Effector CD8-positive, alpha-beta T cell (primary cell): Measurements from ENCODE around the gene TEX14.
A peak's percentile ranks its signal among the peaks of the same experiment; 100 is the strongest.
"Not testable (repeated sequence)": the region's sequence is repeated elsewhere in the genome, so short reads cannot be mapped to it uniquely, and the experiment has no call there.

Source experiments
- DNase-seq: peaks from one replicate; lab custom pipeline; 2025; lab: John Stamatoyannopoulos, UW
- total RNA-seq, 4 experiments: gene quantifications; one replicate each; lab custom pipeline; 2026; lab: John Stamatoyannopoulos, UW

TEX14 gene
- total RNA-seq: 0.58 to 4.1 (median 2.2) reads per million in 4 experiments

- DNase-seq: no peak
These were observed at the start of gene TEX14 for GRCh38 chr17:58691701-58692238. TEX14 (minus strand) TSS chr17:58692045; CDS start chr17:58652001, 40,044 bp downstream.

- DNase-seq: no peak
These were observed 49.3 kb upstream of the TEX14 start for GRCh38 chr17:58741121-58741625.

GRCh38 chr17:58734811-58735210, 43.0 kb upstream of the TEX14 start:
- no peak for DNase-seq

GRCh38 chr17:58734040-58734439, 42.2 kb upstream of the TEX14 start:
- DNase-seq: no peak

- DNase-seq: no peak
These were observed 39.1 kb upstream of the TEX14 start for GRCh38 chr17:58730937-58731336.

GRCh38 chr17:58728798-58729197, 37.0 kb upstream of the TEX14 start:
- no peak for DNase-seq

- no peak for DNase-seq
These were observed 30.9 kb upstream of the TEX14 start for GRCh38 chr17:58722696-58723095.

GRCh38 chr17:58722274-58722673, 30.4 kb upstream of the TEX14 start:
- DNase-seq: no peak

- DNase-seq: peak; percentile 2
These were observed 19.2 kb upstream of the TEX14 start for GRCh38 chr17:58710948-58711552.

- DNase-seq: no peak
These were observed 14.7 kb upstream of the TEX14 start for GRCh38 chr17:58706351-58707140.

GRCh38 chr17:58703916-58704286, 12.1 kb upstream of the TEX14 start:
- no peak for DNase-seq

- no peak for DNase-seq
These were observed 11.5 kb upstream of the TEX14 start for GRCh38 chr17:58703137-58703915.

GRCh38 chr17:58702708-58703107, 10.9 kb upstream of the TEX14 start:
- no peak for DNase-seq

- DNase-seq: no peak
These were observed 10.2 kb upstream of the TEX14 start for GRCh38 chr17:58702045-58702476.

- DNase-seq: no peak
These were observed 7.9 kb upstream of the TEX14 start for GRCh38 chr17:58699771-58700170.

GRCh38 chr17:58694826-58695225, 3.0 kb upstream of the TEX14 start:
- DNase-seq: no peak

GRCh38 chr17:58694302-58694701, 2.5 kb upstream of the TEX14 start:
- DNase-seq: no peak

GRCh38 chr17:58693751-58694150, 1.9 kb upstream of the TEX14 start:
- DNase-seq: no peak

GRCh38 chr17:58693208-58693607, 1.4 kb upstream of the TEX14 start:
- no peak for DNase-seq

GRCh38 chr17:58692239-58693055, 602 bp upstream of the TEX14 start, which contains the start of gene RAD51C:
RAD51C (plus strand) TSS chr17:58692602; CDS start chr17:58692644, 42 bp downstream.
- DNase-seq: peak; percentile 62

- DNase-seq: not testable (repeated sequence)
These were observed 1.8 kb downstream of the TEX14 start for GRCh38 chr17:58690033-58690432.
